Activated CD4-positive, alpha-beta memory T cell treated with anti-CD3 and anti-CD28 coated beads for 36 hours (primary cell): ENCODE results near the gene ZNF496. TPM values are rescaled to one million over a fixed set of nuclear protein-coding genes. Genes with fewer than 3 reads are reported as not detected.

Experiments
- CTCF ChIA-PET: fragments of 350-600 bp; sonication (Branson Sonifier 250); formaldehyde crosslinking; loops from one replicate; lab custom pipeline; 2021; ENCODE audit warnings: antibody characterized with exemption, inconsistent platforms; lab: Charles Lee
- POLR2A ChIA-PET: fragments of 350-600 bp; sonication (Branson Sonifier 250); formaldehyde crosslinking; loops from one replicate; lab custom pipeline; 2021; ENCODE audit warnings: antibody characterized with exemption; lab: Charles Lee
- DNase-seq: peaks from one replicate; pipeline ENCODE4 v3.0.0-alpha.2; 2020
- H3K27ac Mint-ChIP-seq: one replicate; pipeline ENCODE4 v1.8.0; 2021; ENCODE audit warnings: mixed read lengths
- H3K27me3 Mint-ChIP-seq: one replicate; pipeline ENCODE4 v1.8.0; 2021; ENCODE audit warnings: mixed read lengths
- H3K36me3 Mint-ChIP-seq: one replicate; pipeline ENCODE4 v1.8.0; 2021; ENCODE audit warnings: mixed read lengths
- H3K4me1 Mint-ChIP-seq: one replicate; pipeline ENCODE4 v1.8.0; 2021; ENCODE audit warnings: low read depth, mixed read lengths
- H3K4me3 Mint-ChIP-seq: one replicate; pipeline ENCODE4 v1.8.0; 2021; ENCODE audit warnings: mild to moderate bottlenecking, mixed read lengths
- H3K9me3 Mint-ChIP-seq: one replicate; pipeline ENCODE4 v1.8.0; 2021; ENCODE audit warnings: mixed read lengths
- intact Hi-C: fragments of 100-400 bp; cut with micrococcal nuclease; formaldehyde crosslinking; loops from one replicate; pipeline ENCODE4 v1.15.1; 2023
- total RNA-seq, 2 experiments: library from RNA; stranded (reverse); gene quantifications; one replicate each; pipeline ENCODE4 v1.2.3, GENCODE V29; 2021

The ZNF496 gene
- total RNA-seq, 2 experiments from 2014 or later: 10.6 to 12.0 TPM

DNA sequence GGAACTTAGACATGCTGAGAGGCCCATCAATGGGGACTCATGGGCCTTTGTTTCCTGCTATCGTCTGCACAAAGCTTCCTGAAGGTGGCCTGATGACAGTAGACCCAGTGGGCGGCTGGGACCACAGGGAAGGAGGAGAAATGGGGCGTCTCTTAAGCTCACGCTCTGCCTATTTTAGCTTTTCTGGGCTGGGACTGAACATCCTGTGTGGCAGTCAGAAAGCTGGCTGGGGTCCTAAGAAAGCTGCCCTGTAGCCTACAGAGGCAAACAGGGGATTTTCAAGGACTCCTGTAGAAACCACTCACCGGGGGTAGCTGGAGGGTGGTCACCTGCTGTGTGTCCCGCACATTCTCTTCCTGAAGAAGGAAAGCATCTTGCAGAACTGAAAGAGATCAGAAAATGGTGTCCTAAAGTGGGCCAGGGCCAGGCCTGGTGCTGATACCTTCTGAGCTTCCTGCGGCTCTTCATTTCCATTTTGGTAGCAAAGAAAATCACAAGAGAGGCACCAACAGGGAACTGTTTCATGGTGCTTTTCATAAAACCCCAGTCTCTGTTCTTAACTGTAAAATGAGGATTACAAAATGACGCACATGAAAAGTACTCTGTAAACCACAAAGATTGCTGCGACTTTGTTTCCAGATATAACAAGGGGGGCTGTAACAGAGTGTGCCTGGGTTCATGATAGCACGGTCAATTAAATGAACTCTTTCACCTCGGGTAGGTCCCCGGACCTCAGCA is 8.6 kb downstream of the ZNF496 start:
- Mint-ChIP-seq H3K27me3 (no peaks in the 10 kb centered on the region), H3K9me3 (no peaks in the 10 kb centered on the region), H3K36me3 (peaks cover 39% of the 10 kb centered on the region), H3K4me3 (no peak overlapping the region), H3K27ac (peak overlapping the region; percentile 66), H3K4me1 (peaks cover 13% of the 10 kb centered on the region)
- DNase-seq: peak; percentile 47
- intact Hi-C loops: loop anchor here (1.0 kb wide), 1 partner anchor 8 kb away; the partner anchor contains the start of gene ZNF496
- ChIA-PET CTCF (no interaction called here), POLR2A (interaction anchor here (0.8 kb wide), 1 partner anchor 8 kb away, joined by 3 read pairs; no protein-coding TSS in a partner anchor)

DNA sequence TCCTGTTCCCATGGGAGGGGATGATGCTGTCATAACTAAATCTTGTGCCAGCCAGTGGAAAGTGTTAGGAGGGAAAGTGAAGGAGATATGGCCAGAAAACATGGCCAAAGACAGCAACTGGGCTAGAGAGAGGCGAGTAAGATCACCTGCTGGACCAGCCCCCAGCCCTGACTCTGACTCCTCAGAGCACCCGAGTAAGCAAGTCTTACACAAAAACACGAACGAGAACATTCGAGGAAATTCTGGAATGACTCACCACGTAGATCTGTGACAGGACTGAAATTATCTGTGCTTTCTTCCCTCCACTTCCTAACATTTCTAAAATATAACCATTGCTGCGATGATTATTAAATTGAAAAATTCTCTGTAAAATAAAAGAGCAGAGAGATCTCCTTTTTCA is 9.2 kb downstream of the ZNF496 start:
- peaks cover 13% of the 10 kb centered on the region for H3K4me1 Mint-ChIP-seq
- no peaks in the 10 kb centered on the region for H3K27me3 Mint-ChIP-seq
- no peak overlapping the region for H3K4me3 Mint-ChIP-seq
- DNase-seq: peak; percentile 24
- H3K27ac Mint-ChIP-seq: peak overlapping the region; percentile 66
- POLR2A ChIA-PET: no interaction called here
- no peaks in the 10 kb centered on the region for H3K9me3 Mint-ChIP-seq
- CTCF ChIA-PET: no interaction called here
- H3K36me3 Mint-ChIP-seq: peaks cover 37% of the 10 kb centered on the region
- intact Hi-C loops: no loop called here

DNA sequence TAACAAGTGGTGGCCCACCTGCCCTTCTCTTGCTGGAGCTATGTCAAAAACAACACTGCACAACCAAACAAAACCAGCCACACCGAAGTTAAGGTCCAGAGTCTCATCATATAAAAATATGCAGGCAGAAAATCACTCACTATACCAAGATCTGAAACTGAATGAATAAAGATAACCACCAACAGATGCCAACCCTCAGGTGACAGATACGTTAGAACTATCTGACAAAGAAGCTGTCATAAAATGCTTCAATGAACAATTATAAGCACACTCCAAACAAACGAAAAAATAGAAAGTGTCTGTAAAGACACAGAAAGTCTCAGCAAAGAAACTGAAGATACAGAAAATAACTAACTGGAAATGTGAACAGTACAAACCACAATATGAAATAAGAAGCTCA is 14.0 kb downstream of the ZNF496 start:
- no peak overlapping the region for H3K4me3 Mint-ChIP-seq
- POLR2A ChIA-PET: no interaction called here
- CTCF ChIA-PET: interaction anchor here (0.5 kb wide), 1 partner anchor 90 kb away, joined by 3 read pairs; no protein-coding TSS in a partner anchor
- no peaks in the 10 kb centered on the region for H3K9me3 Mint-ChIP-seq
- peaks cover 38% of the 10 kb centered on the region for H3K36me3 Mint-ChIP-seq
- no peak for DNase-seq
- no peaks in the 10 kb centered on the region for H3K27me3 Mint-ChIP-seq
- intact Hi-C loops: no loop called here
- peaks cover 9% of the 10 kb centered on the region for H3K4me1 Mint-ChIP-seq
- no peak overlapping the region for H3K27ac Mint-ChIP-seq

DNA sequence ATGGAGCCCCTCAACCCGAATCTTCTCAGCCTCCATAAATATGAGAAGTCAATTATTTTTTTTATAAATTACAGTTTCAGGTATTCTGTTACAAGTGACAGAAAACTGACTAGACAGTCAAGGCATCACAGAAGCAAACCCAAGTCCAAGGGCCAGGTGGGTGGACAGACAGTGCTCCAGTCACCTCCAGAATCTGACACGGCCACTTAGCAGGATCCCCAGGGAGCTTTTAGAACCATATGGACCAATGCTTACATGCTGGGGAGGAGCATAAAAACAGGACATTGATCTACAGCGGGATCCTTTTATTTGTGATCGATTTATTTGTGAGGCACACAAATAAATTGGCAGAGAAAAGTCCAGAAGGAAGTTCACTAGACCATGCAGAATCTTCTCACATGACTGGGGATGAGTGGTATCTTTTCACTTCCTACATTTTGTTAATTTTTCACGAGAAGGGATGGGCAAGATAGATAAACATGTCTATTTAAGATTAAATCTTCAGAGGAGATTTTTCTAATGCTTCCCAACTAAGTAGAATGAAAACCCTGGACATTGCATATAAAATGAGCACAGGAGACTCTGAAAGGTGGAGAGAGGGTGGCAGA is 15.0 kb downstream of the ZNF496 start:
- Mint-ChIP-seq H3K27ac (no peak overlapping the region), H3K9me3 (no peaks in the 10 kb centered on the region), H3K27me3 (no peaks in the 10 kb centered on the region), H3K36me3 (peaks cover 31% of the 10 kb centered on the region), H3K4me3 (no peak overlapping the region), H3K4me1 (peaks cover 2% of the 10 kb centered on the region)
- DNase-seq: no peak
- POLR2A ChIA-PET: no interaction called here
- CTCF ChIA-PET: no interaction called here
- intact Hi-C loops: no loop called here

DNA sequence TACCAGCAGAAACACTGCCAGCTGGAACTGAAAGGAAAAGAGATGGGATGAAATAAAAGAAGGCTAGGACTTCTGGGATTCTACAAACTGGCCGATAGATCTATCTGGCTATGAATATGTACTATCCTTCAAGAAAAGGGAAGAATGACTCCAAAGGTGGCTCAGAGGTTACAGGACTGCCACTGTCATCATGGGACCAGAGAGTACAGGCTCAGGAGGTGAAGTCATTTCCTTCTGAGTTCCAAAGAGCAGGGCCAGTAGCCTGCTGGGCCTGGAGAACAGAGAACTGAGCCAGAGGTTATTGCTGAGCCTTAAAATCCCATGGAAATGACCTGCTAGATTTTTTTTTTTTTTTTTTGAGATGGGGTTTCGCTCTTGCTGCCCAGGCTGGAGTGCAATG is 27.6 kb downstream of the ZNF496 start:
- Mint-ChIP-seq H3K36me3 (peaks cover 45% of the 10 kb centered on the region), H3K27me3 (no peaks in the 10 kb centered on the region), H3K27ac (no peak overlapping the region), H3K9me3 (no peaks in the 10 kb centered on the region), H3K4me1 (no peaks in the 10 kb centered on the region), H3K4me3 (no peak overlapping the region)
- POLR2A ChIA-PET: no interaction called here
- intact Hi-C loops: no loop called here
- CTCF ChIA-PET: no interaction called here
- no peak for DNase-seq

DNA sequence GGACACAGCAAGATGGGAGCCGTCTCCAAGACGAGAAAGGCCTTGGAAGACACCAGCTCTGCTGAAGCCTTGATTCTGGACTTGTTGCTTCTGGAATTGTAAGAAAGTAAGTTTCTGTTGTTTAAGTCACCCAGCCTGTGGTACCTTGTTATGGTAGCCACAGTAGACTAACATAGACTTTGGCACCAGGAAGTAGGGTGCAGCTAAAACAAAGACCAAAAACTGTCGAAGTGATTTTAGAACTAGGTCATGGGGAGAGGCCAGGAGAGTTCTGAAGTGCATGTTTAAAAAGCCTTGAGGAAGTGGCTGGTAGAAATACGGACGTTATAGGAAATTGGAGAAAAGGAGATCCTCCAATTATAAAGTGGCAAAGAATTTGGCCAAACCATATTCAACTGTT is 28.5 kb downstream of the ZNF496 start:
- no peaks in the 10 kb centered on the region for H3K27me3 Mint-ChIP-seq
- DNase-seq: no peak
- POLR2A ChIA-PET: no interaction called here
- CTCF ChIA-PET: no interaction called here
- no peaks in the 10 kb centered on the region for H3K4me1 Mint-ChIP-seq
- H3K4me3 Mint-ChIP-seq: no peak overlapping the region
- no peaks in the 10 kb centered on the region for H3K9me3 Mint-ChIP-seq
- H3K36me3 Mint-ChIP-seq: peaks cover 45% of the 10 kb centered on the region
- H3K27ac Mint-ChIP-seq: no peak overlapping the region
- intact Hi-C loops: no loop called here

DNA sequence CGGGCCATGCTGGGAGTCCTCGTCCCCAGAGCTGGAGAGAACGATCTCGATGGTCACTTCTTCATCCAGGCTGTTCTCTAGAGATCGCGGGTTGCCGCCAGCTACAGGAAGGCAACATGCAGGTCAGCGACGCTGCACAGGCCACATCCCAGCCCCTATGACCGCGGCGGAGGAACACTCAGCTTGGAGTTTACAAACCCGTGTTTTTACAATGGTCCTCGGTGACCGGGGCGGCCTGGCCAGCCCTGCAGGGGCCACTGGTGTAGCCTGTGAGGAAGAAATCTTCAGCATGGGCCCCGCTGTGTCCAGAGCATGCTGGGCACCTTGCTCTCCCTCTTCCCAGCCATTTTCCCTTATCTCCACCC is 30.5 kb downstream of the ZNF496 start:
- intact Hi-C loops: no loop called here
- ChIA-PET POLR2A (no interaction called here), CTCF (no interaction called here)
- no peaks in the 10 kb centered on the region for H3K27me3 Mint-ChIP-seq
- H3K4me3 Mint-ChIP-seq: no peak overlapping the region
- DNase-seq: no peak
- H3K36me3 Mint-ChIP-seq: peaks cover 33% of the 10 kb centered on the region
- H3K9me3 Mint-ChIP-seq: no peaks in the 10 kb centered on the region
- H3K4me1 Mint-ChIP-seq: peaks cover 3% of the 10 kb centered on the region
- no peak overlapping the region for H3K27ac Mint-ChIP-seq

DNA sequence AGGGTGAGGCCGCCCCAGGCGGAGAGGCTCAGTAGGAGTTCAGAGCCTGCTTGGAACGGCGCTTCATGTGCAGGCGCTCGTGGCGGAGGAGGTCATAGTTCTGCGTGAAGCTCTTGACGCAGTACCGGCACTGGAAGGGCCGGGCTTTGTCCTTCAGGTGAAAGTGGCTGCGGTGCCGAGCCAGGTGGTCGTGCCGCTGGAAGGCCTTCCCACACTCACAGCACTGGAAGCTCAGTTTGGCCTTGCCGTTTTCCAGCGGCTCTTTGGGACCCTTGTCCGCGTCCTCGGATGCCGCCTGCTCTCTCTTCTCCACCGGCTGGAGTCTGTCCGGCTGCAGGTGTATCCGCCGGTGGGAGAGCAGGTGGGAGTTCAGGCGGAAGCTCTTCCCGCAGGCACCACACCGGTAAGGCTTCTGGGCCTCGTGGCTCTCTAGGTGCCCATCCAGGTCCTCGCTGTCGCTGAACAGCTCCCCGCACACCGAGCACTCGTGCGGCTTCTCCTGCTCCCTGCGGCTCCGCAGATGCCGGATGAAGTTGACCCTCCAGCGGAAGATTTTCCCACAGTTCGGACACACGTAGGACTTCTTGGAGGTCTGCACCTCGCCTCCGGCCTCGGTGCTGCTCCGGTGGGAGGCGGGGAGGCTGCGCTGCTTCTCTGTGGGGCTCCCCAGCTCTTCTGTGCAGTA is 31.0 kb downstream of the ZNF496 start:
- DNase-seq: no peak
- H3K4me1 Mint-ChIP-seq: peaks cover 3% of the 10 kb centered on the region
- H3K27me3 Mint-ChIP-seq: no peaks in the 10 kb centered on the region
- POLR2A ChIA-PET: no interaction called here
- no peaks in the 10 kb centered on the region for H3K9me3 Mint-ChIP-seq
- no peak overlapping the region for H3K27ac Mint-ChIP-seq
- CTCF ChIA-PET: no interaction called here
- H3K4me3 Mint-ChIP-seq: no peak overlapping the region
- intact Hi-C loops: no loop called here
- H3K36me3 Mint-ChIP-seq: peaks cover 31% of the 10 kb centered on the region

DNA sequence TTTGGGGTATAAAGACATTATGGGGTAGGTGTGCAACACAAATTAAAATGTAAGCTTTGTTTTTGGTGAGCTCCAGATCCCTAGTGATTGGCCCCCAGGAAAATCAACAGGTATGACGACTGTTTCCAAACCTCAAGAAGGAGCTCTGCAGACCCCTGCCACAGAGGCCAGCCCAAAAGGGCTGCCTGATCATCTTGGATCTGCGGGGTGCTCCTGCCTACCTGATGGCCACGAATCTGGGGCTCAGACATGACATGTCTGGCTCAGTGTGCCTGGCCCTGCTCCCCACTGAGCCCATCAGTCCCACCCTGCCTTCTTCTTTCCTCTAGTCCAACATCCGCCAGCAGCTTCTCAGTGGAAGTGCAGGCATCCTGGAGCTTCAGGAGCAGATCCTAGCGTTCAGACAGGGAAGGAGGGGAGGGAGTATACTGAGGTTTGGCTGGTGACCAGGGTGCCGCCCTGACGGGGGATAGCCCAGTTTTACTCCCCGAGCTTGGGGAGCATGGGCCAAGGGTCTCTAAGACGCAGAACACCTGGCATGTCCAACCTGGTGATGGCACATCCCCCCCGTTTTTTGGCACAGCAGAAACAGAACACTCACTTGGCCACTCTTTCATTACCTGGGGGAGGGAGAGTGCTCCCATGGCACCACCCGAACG is 31.8 kb downstream of the ZNF496 start:
- intact Hi-C loops: no loop called here
- no peaks in the 10 kb centered on the region for H3K9me3 Mint-ChIP-seq

DNA sequence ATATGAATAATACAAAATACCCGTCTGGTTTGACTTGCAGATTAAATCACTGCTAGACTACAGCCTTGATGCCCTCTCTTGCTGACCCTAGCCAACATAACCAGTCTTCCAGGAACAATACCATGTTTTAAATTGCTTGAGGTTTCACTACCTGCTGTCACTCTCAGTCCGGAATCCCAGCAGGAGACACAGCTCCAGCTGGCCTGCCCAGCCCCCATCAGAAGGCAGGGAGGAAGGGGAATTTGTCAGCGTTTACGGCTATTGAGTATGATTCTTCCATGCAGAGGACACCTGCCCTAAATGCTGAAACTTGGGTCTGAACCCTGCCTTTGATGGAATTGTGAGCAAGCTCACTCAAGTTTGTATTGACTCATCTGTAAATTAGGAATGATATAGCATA is 33.0 kb downstream of the ZNF496 start:
- no peak for DNase-seq
- Mint-ChIP-seq H3K9me3 (no peaks in the 10 kb centered on the region), H3K27me3 (no peaks in the 10 kb centered on the region), H3K4me3 (no peak overlapping the region), H3K27ac (no peak overlapping the region), H3K4me1 (peaks cover 3% of the 10 kb centered on the region), H3K36me3 (peaks cover 21% of the 10 kb centered on the region)
- POLR2A ChIA-PET: no interaction called here
- intact Hi-C loops: no loop called here
- CTCF ChIA-PET: no interaction called here

More for the DNA sequence above, 31.8 kb downstream of the ZNF496 start:
- POLR2A ChIA-PET: no interaction called here
- CTCF ChIA-PET: interaction anchor here (0.5 kb wide), 1 partner anchor 103 kb away, joined by 3 read pairs; no protein-coding TSS in a partner anchor
- no peak overlapping the region for H3K27ac Mint-ChIP-seq
- H3K4me3 Mint-ChIP-seq: no peak overlapping the region
- H3K4me1 Mint-ChIP-seq: peaks cover 3% of the 10 kb centered on the region
- no peak for DNase-seq
- no peaks in the 10 kb centered on the region for H3K27me3 Mint-ChIP-seq
- peaks cover 29% of the 10 kb centered on the region for H3K36me3 Mint-ChIP-seq

DNA sequence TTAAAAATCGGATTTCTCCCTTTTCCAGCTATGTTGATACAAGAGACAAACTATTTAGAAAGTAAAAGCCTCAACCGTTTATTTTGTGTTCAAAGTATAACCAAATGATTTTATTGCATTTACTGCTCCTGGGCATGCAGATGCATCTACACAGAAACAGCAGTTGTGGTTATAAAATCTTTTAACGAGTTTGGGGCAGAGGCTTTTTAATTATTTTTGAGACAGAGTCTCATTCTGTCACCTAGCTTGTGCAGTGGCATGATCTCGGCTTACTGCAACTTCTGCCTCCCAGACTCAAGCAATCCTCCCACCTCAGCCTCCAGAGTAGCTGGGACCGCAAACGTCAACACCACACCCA is 33.6 kb downstream of the ZNF496 start:
- Mint-ChIP-seq H3K27ac (no peak overlapping the region), H3K36me3 (peaks cover 15% of the 10 kb centered on the region), H3K4me1 (peaks cover 3% of the 10 kb centered on the region), H3K4me3 (no peak overlapping the region), H3K9me3 (no peaks in the 10 kb centered on the region), H3K27me3 (no peaks in the 10 kb centered on the region)
- DNase-seq: no peak
- intact Hi-C loops: no loop called here
- POLR2A ChIA-PET: no interaction called here
- CTCF ChIA-PET: no interaction called here
